Epithelial cell of prostate (primary cell): ENCODE results near the gene PAK1IP1.
"Not testable (repeated sequence)": the region's sequence is repeated elsewhere in the genome, so short reads cannot be mapped to it uniquely, and the experiment has no call there.

Source experiments
- DNase-seq: peaks from one replicate; pipeline ENCODE4 v3.0.0-alpha.2; 2011; ENCODE audit warnings: low read depth, low spot score
- H3K27ac ChIP-seq: fragments of 450-650 bp; 2 replicates; pipeline ENCODE4 v1.5.1; 2017; ENCODE audit warnings: mild to moderate bottlenecking

PAK1IP1 gene

DNA sequence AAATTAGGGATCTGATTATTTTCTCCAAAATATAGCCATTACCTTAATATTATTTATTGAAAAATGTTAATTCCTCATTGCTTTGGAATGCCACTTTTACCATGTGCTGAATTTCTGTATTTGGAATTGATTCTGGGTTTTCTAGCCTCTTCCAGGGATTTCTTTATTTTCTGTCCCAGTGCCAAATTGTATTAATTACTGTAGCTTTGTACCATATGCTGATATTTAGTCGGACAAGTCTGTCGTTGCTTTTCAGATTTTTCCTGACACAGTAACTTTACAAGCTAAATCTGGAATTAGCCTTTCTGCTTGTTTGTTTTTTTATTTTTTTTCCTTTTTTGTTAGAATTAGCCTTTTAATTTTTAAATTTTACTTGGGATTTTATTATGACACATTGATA is 42.0 kb downstream of the PAK1IP1 start:
- no peak overlapping the region for H3K27ac ChIP-seq

GRCh38 chr6:10740061-10740460 is 45.3 kb downstream of the PAK1IP1 start:
- no peak overlapping the region for H3K27ac ChIP-seq
- DNase-seq, result no peak

More for the DNA sequence above, 42.0 kb downstream of the PAK1IP1 start:
- DNase-seq, result no peak

DNA sequence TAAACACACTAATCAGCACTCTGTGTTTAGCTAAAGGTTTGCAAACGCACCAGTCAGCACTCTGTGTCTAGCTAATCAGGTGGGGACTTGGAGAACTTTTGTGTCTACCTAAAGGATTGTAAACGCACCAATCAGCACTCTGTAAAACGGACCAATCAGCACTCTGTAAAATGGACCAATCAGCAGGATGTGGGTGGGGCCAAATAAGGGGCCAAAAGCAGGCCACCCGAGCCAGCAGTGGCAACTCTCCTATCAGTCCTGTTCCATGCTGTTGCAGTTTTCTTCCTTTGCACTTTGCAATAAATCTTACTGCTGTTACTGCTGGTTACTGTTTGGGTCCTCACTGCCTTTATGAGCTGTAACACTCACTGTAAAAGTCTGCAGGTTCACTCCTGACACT is 46.9 kb downstream of the PAK1IP1 start:
- H3K27ac ChIP-seq, DNase-seq: not testable (repeated sequence)

DNA sequence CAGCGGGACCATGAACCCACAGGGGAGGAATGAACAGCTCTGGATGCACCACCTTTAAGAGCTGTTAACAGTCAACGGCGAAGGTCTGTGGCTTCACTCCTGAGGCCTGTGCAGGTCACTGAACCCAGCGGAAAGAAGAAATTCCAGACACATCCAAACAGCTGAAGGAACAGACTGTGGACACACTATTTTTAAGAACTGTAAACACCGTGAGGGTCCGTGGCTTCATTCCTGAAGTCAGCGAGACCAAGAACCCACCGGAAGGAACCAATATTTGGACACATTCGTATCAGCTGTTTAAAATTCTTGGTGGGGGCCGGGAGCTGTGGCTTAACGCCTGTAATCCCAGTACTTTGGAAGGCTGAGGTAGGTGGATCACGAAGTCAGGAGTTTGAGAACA is 47.5 kb downstream of the PAK1IP1 start:
- H3K27ac ChIP-seq, result no peak overlapping the region
- DNase-seq, result no peak

DNA sequence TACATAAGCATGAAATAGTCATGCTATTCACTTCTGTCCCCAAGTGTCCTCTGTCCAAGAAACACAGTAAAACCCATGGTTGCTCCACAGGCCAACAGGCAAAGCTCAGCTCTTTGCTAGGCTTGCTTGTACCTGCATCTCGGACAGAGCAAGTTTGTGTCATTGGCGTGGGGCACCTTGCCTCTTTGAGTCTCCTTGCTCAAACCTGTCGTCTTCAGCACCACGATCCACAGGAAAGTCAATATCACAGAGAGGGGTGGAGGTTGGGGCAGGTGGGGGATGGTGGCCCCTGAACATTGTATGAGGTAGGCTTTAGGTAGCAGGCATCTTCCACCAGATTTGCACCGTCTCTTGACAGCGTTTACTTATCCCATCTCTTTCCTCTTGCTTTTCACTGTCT is 48.7 kb downstream of the PAK1IP1 start:
- no peak for DNase-seq

GRCh38 chr6:10745116-10745515 is 50.3 kb downstream of the PAK1IP1 start:
- no peak for DNase-seq
- H3K27ac ChIP-seq, result no peak overlapping the region

More for the DNA sequence above, 48.7 kb downstream of the PAK1IP1 start:
- no peak overlapping the region for H3K27ac ChIP-seq

DNA sequence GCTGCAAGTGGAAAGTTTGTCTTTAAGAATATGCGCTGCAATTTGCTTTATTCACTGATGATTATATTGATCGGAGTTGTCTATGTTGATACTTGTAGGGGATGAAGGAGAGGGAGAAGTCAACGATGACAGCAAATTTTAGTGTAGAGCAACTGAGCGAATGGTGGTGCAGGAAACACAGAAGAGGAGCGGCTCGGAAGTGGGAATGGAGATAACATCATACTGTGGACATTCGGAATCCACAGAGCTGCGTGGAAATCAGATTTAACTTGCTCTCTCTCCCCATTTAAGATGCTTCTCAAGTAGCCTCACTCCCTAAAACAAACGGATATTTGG is 52.1 kb downstream of the PAK1IP1 start:
- H3K27ac ChIP-seq, result peak overlapping the region; percentile 47
- DNase-seq, result no peak

GRCh38 chr6:10747251-10747972 is 52.6 kb downstream of the PAK1IP1 start, which contains the start of gene TMEM14B:
TSS of gene TMEM14B (plus strand) at chr6:10747805. CDS start at chr6:10749246, 1,441 bp downstream.
- H3K27ac ChIP-seq, result peak within 1 kb of the TSS; percentile 47
- DNase-seq, result peak; percentile 66

GRCh38 chr6:10749734-10750133 is 55.0 kb downstream of the PAK1IP1 start:
- DNase-seq, result no peak
- no peak overlapping the region for H3K27ac ChIP-seq

DNA sequence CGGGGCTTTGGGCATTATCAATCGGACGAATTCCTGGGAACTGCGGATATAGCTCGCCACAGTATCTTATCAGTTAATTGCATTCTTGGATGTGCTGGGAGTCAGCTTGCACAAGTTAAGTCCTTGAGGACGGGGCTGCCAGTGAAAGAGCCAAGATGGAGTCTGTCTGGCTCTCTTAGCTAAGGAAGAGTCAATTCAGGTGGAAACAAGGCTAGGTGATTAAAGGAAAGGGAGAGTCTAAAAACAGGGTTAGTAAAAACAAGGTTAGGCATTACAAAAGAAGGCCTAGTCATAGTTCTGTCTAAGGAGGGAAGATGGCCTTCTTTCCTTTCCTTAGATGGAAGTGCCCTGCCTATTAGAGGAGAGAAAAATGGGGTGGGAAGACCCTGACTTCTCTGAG is 55.8 kb downstream of the PAK1IP1 start:
- not testable (repeated sequence) for H3K27ac ChIP-seq, DNase-seq

DNA sequence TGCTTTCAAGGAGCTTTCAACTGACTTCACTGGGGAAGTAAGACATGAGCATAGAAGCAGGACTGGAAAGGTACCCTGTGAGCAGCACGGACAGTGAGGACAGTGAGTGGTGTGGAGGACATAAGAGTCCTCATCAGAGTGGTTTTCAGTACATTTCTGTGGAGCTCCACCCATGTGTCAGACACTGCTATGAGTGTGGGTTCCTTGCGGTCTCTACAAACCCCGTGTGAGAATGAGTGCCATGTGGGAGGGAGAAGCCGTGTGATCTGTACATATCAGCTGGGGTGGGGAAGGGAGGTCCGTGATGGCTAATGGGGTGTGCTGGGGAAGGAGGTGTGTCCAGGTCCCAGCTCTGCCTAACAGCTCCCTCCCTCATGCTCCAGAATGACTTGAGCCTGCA is 57.0 kb downstream of the PAK1IP1 start:
- H3K27ac ChIP-seq, DNase-seq: not testable (repeated sequence)

DNA sequence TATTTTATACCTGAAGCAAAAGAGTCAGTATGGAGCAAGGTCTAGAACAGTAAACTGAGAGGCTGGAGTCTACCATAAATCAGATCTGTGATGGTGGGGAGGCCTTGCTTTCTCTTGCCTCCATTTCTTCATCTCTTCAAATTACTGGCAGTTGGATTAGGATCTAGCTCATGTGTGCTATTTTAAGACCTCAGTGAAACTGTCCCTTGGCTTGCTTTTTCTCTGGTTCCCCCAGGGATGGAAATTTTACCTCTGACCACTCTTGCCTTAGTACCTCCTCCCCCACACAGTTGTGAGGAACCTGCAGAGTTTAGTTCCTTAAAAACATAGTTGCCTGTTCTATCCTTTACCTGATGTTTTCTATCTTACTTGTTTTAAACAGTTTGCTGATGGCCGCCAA is 61.3 kb downstream of the PAK1IP1 start:
- no peak overlapping the region for H3K27ac ChIP-seq
- no peak for DNase-seq
